Ectodermal cell (in vitro differentiated cells): ENCODE data around the gene TBX4.
"Not testable (repeated sequence)": the region's sequence is repeated elsewhere in the genome, so short reads cannot be mapped to it uniquely, and the experiment has no call there.

Experiments used
- H3K27ac ChIP-seq: 2 replicates; pipeline ENCODE4 v1.7.0; 2013; ENCODE audit warnings: mild to moderate bottlenecking, low read depth, low read length; ENCODE audit not compliant: insufficient read depth, poor library complexity, severe bottlenecking
- H3K27me3 ChIP-seq: 2 replicates; pipeline ENCODE4 v1.7.0; 2013; ENCODE audit warnings: mild to moderate bottlenecking, low read length; ENCODE audit not compliant: insufficient read depth, control insufficient read depth, poor library complexity, severe bottlenecking
- H3K36me3 ChIP-seq: one replicate; pipeline ENCODE4 v1.7.0; 2013; ENCODE audit warnings: low read length; ENCODE audit not compliant: control insufficient read depth, insufficient read depth
- H3K4me1 ChIP-seq: one replicate; pipeline ENCODE4 v1.7.0; 2013; ENCODE audit warnings: low read length; ENCODE audit not compliant: control insufficient read depth, insufficient read depth
- H3K4me3 ChIP-seq: 2 replicates; pipeline ENCODE4 v1.7.0; 2013; ENCODE audit warnings: low read depth, low read length, control low read depth; ENCODE audit not compliant: insufficient read depth
- H3K9me3 ChIP-seq: 2 replicates; pipeline ENCODE4 v1.7.0; 2013; ENCODE audit warnings: mild to moderate bottlenecking, low read length, moderate library complexity; ENCODE audit not compliant: control insufficient read depth
- WGBS, 2 experiments: methylation state at CpG; one replicate each; pipeline ENCODE4 v1.1.7; 2013; ENCODE audit warnings: missing lambda C conversion rate in 2 of 2; 5-methylcytosine and 5-hydroxymethylcytosine counted together

The TBX4 gene

DNA sequence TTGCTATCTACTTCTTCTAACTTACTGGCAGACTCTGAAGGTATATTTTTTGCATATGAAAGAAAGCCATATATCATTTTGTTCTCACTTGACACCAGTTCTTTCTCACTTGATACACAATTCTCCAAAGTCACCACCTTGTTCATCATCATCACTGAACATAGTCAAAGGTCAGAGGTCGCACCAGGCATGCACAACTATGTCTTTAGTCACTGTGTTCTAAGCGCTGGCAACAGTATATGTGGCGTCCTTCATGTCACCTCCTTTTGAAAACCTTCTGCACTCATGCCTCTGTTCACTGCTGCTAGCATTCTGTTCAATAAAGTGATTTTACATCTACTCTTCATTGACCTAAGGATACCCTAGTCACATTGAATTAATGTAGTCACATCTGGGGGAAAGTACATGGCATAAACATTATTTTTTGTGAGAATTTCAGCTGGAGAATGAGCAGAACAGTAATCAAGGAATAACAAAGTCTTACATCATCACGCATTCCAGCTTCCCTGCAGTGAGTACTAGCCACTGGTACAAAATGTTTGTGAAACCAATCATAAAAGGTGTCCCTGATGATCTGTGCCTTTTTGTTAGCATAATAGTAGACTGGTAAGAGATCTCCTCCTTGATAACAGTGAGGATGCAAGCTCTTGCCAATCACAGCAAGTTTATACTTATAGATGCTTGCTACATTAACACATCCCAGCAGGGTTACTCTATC lies 20.5 kb upstream of the TBX4 start:
- Histone ChIP-seq H3K9me3 (no peaks in the 10 kb centered on the region), H3K36me3 (no peaks in the 10 kb centered on the region), H3K4me3 (no peak overlapping the region), H3K4me1 (no peaks in the 10 kb centered on the region), H3K27ac (no peak overlapping the region), H3K27me3 (no peaks in the 10 kb centered on the region)
- 88 to 93% methylated on average over 4 of the region's 4 CpGs for WGBS, 2 experiments

- H3K27me3 ChIP-seq: no peaks in the 10 kb centered on the region
- H3K9me3 ChIP-seq: no peaks in the 10 kb centered on the region
- H3K27ac ChIP-seq: no peak overlapping the region
- H3K4me1 ChIP-seq: no peaks in the 10 kb centered on the region
- H3K4me3 ChIP-seq: no peak overlapping the region
- no peaks in the 10 kb centered on the region for H3K36me3 ChIP-seq
These were observed 15.9 kb upstream of the TBX4 start for GRCh38 chr17:61436273-61436672.

GRCh38 chr17:61436995-61437704 lies 15.1 kb upstream of the TBX4 start:
- no peaks in the 10 kb centered on the region for H3K27me3 ChIP-seq
- H3K9me3 ChIP-seq: no peaks in the 10 kb centered on the region
- no peaks in the 10 kb centered on the region for H3K36me3 ChIP-seq
- no peak overlapping the region for H3K4me3 ChIP-seq
- H3K27ac ChIP-seq: no peak overlapping the region
- H3K4me1 ChIP-seq: no peaks in the 10 kb centered on the region

DNA sequence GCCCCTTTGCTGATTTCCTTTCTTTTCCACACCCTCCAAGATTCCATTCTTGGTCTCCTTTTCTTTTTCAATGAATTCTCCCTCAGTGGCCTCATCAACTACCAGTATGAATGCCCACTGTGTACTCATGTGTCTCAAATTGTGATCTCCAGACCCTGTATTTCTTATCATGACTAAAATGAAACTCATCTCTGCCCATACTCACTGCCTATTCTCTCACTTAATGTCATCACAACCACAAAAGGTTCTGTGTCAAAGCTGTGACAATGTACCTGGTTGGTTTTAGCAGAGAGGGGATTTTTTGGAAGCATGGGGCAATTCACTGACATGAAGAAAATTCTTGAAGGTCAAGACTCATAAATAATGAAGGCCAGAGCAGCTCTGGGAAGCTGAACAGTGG lies 11.5 kb upstream of the TBX4 start:
- H3K4me3 ChIP-seq: no peak overlapping the region
- no peaks in the 10 kb centered on the region for H3K9me3 ChIP-seq
- no peak overlapping the region for H3K27ac ChIP-seq
- H3K27me3 ChIP-seq: no peaks in the 10 kb centered on the region
- no peaks in the 10 kb centered on the region for H3K36me3 ChIP-seq
- no peaks in the 10 kb centered on the region for H3K4me1 ChIP-seq

- H3K27me3 ChIP-seq, H3K9me3 ChIP-seq, H3K36me3 ChIP-seq, H3K4me1 ChIP-seq, H3K27ac ChIP-seq, H3K4me3 ChIP-seq: not testable (repeated sequence)
- 89 to 96% methylated on average over 6 of the region's 6 CpGs for WGBS, 2 experiments
These were observed 10.7 kb upstream of the TBX4 start for GRCh38 chr17:61441507-61441906.

GRCh38 chr17:61442136-61442775 lies 10.0 kb upstream of the TBX4 start:
- Histone ChIP-seq H3K27ac (no peak overlapping the region), H3K9me3 (no peaks in the 10 kb centered on the region), H3K4me3 (no peak overlapping the region), H3K36me3 (no peaks in the 10 kb centered on the region), H3K27me3 (peaks cover 8% of the 10 kb centered on the region), H3K4me1 (no peaks in the 10 kb centered on the region)
- WGBS, 2 experiments: 75 to 78% methylated on average over 4 of the region's 4 CpGs

- H3K27me3 ChIP-seq: peaks cover 14% of the 10 kb centered on the region
- 89 to 90% methylated on average over 11 of the region's 11 CpGs for WGBS, 2 experiments
These were observed 9.2 kb upstream of the TBX4 start for GRCh38 chr17:61442878-61443474.

GRCh38 chr17:61443475-61443882 lies 8.7 kb upstream of the TBX4 start:
- peaks cover 16% of the 10 kb centered on the region for H3K27me3 ChIP-seq
- H3K9me3 ChIP-seq: no peaks in the 10 kb centered on the region
- H3K4me3 ChIP-seq: no peak overlapping the region
- WGBS, 2 experiments: 84 to 90% methylated on average over 18 of the region's 18 CpGs
- no peaks in the 10 kb centered on the region for H3K4me1 ChIP-seq
- H3K27ac ChIP-seq: no peak overlapping the region
- no peaks in the 10 kb centered on the region for H3K36me3 ChIP-seq

More at GRCh38 chr17:61442878-61443474, 9.2 kb upstream of the TBX4 start:
- Histone ChIP-seq H3K27ac (no peak overlapping the region), H3K36me3 (no peaks in the 10 kb centered on the region), H3K4me1 (no peaks in the 10 kb centered on the region), H3K9me3 (no peaks in the 10 kb centered on the region), H3K4me3 (no peak overlapping the region)

GRCh38 chr17:61444075-61444474 lies 8.1 kb upstream of the TBX4 start:
- H3K36me3 ChIP-seq: no peaks in the 10 kb centered on the region
- no peaks in the 10 kb centered on the region for H3K4me1 ChIP-seq
- WGBS, 2 experiments: 92 to 94% methylated on average over 13 of the region's 13 CpGs
- no peak overlapping the region for H3K27ac ChIP-seq
- H3K9me3 ChIP-seq: no peaks in the 10 kb centered on the region
- no peak overlapping the region for H3K4me3 ChIP-seq
- H3K27me3 ChIP-seq: peaks cover 21% of the 10 kb centered on the region

- WGBS, 2 experiments: 87 to 90% methylated on average over 6 of the region's 6 CpGs
- Histone ChIP-seq H3K4me1 (no peaks in the 10 kb centered on the region), H3K27ac (no peak overlapping the region), H3K36me3 (no peaks in the 10 kb centered on the region), H3K4me3 (no peak overlapping the region), H3K9me3 (no peaks in the 10 kb centered on the region), H3K27me3 (peaks cover 29% of the 10 kb centered on the region)
These were observed 7.4 kb upstream of the TBX4 start for GRCh38 chr17:61444831-61445230.
